Thymus (tissue), 11 donors: Measurements from ENCODE around the gene DMPK. TPM values are rescaled to one million over a fixed set of nuclear protein-coding genes. Genes with fewer than 3 reads are reported as not detected.

ENCODE experiments used
- DNase-seq, 9 donors: peaks; one replicate each; pipeline ENCODE4 v3.0.0-alpha.2; 2013; ENCODE audit warnings: low spot score in 9 of 9, low read depth in 6 of 9, missing footprints in 1 of 9
- H3K27ac ChIP-seq, 2 donors: one replicate each; pipeline ENCODE4 v1.5.1; 2013; ENCODE audit warnings: control low read depth in 1 of 2, low read depth in 1 of 2, low read length in 1 of 2, mild to moderate bottlenecking in 1 of 2, moderate library complexity in 1 of 2
- H3K27me3 ChIP-seq, 2 donors: one replicate each; pipeline ENCODE4 v1.5.1; 2013; ENCODE audit warnings: low read length in 1 of 2; ENCODE audit not compliant: control insufficient read depth in 2 of 2, insufficient read depth in 1 of 2
- H3K36me3 ChIP-seq, 2 donors: one replicate each; pipeline ENCODE4 v1.5.1; 2013; ENCODE audit warnings: low read length in 1 of 2, mild to moderate bottlenecking in 1 of 2, moderate library complexity in 1 of 2; ENCODE audit not compliant: control insufficient read depth in 2 of 2, insufficient read depth in 2 of 2
- H3K4me1 ChIP-seq, 2 donors: one replicate each; pipeline ENCODE4 v1.5.1; 2013; ENCODE audit warnings: low read length in 2 of 2; ENCODE audit not compliant: control insufficient read depth in 2 of 2, insufficient read depth in 2 of 2
- H3K4me3 ChIP-seq, 2 donors: one replicate each; pipeline ENCODE4 v1.5.1; 2013; ENCODE audit warnings: low read length in 2 of 2, control low read depth in 1 of 2, mild to moderate bottlenecking in 1 of 2
- H3K9me3 ChIP-seq, 2 donors: one replicate each; pipeline ENCODE4 v1.5.1; 2013; ENCODE audit warnings: low read length in 1 of 2, mild to moderate bottlenecking in 1 of 2; ENCODE audit not compliant: control insufficient read depth in 2 of 2, insufficient read depth in 1 of 2
- WGBS: extraction: QIAGEN DNeasy Blood & Tissue Kit; methylation state at CpG from one replicate; pipeline ENCODE4 v1.1.7; 2013; 5-methylcytosine and 5-hydroxymethylcytosine counted together
- polyA plus RNA-seq: library from polyadenylated mRNA; stranded (reverse); fragments of 200-250 nt; gene quantifications from one replicate; pipeline ENCODE4 v1.2.3, GENCODE V29; 2013
- total RNA-seq: library from RNA; stranded (reverse); fragments of 120-200 nt; gene quantifications from one replicate; pipeline ENCODE4 v1.2.4, GENCODE V29; 2013
- donor health status: healthy.

The DMPK gene
- total and polyA plus RNA-seq, 2 donors: 3.9 to 59.4 TPM

GRCh38 chr19:45747513-45747912 lies 34.8 kb downstream of the DMPK start:
- DNase-seq: no peak
- H3K36me3 ChIP-seq: no peaks in the 10 kb centered on the region
- no peaks in the 10 kb centered on the region for H3K9me3 ChIP-seq
- WGBS: 96% methylated on average over 5 of the region's 5 CpGs
- no peak overlapping the region for H3K27ac ChIP-seq
- H3K4me3 ChIP-seq: no peak overlapping the region
- peaks cover 0 to 16% of the 10 kb centered on the region in 2 donors for H3K27me3 ChIP-seq
- H3K4me1 ChIP-seq: no peaks in the 10 kb centered on the region

GRCh38 chr19:45746866-45747265 lies 35.4 kb downstream of the DMPK start:
- Histone ChIP-seq H3K4me3 (no peak overlapping the region), H3K27me3 (peaks cover 0 to 15% of the 10 kb centered on the region in 2 donors), H3K4me1 (no peaks in the 10 kb centered on the region), H3K27ac (no peak overlapping the region), H3K9me3 (no peaks in the 10 kb centered on the region), H3K36me3 (no peaks in the 10 kb centered on the region)
- WGBS: 95% methylated on average over 5 of the region's 5 CpGs
- DNase-seq: no peak

GRCh38 chr19:45745606-45746005 lies 36.7 kb downstream of the DMPK start:
- DNase-seq: no peak
- Histone ChIP-seq H3K36me3 (no peaks in the 10 kb centered on the region), H3K4me3 (no peak overlapping the region), H3K27me3 (peaks cover 0 to 15% of the 10 kb centered on the region in 2 donors), H3K4me1 (no peaks in the 10 kb centered on the region), H3K9me3 (no peaks in the 10 kb centered on the region), H3K27ac (no peak overlapping the region)
- 96% methylated on average over 6 of the region's 6 CpGs for WGBS

DNA sequence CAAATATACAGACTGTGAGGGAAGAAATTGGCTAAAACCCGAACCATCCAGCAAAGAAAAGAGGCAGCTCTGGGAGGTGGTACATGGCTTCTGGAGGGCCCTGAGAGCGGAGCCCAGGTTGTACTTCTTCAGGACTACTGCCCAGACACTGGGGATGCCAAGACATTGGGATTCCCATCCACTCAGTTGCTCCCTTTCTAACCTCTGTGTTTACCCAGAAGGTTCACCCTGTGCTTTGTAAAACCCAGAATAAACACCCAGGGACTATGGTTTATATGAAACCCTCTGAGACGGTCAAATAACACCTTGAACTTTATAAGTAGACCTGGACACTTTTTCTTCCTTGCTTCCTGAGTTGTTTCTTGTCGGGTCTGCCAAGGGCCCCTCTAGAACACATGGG lies 39.3 kb downstream of the DMPK start:
- no peaks in the 10 kb centered on the region for H3K9me3 ChIP-seq

GRCh38 chr19:45739498-45740439 lies 42.5 kb downstream of the DMPK start:
- no peak for DNase-seq
- no peaks in the 10 kb centered on the region for H3K4me1 ChIP-seq
- no peak overlapping the region for H3K4me3 ChIP-seq
- H3K36me3 ChIP-seq: no peaks in the 10 kb centered on the region
- H3K27me3 ChIP-seq: peaks cover 0 to 9% of the 10 kb centered on the region in 2 donors
- WGBS: 93% methylated on average over 10 of the region's 10 CpGs
- no peaks in the 10 kb centered on the region for H3K9me3 ChIP-seq
- no peak overlapping the region for H3K27ac ChIP-seq

More for the DNA sequence above, 39.3 kb downstream of the DMPK start:
- WGBS: 87% methylated on average over 4 of the region's 4 CpGs
- Histone ChIP-seq H3K4me1 (no peaks in the 10 kb centered on the region), H3K27ac (no peak overlapping the region), H3K36me3 (no peaks in the 10 kb centered on the region), H3K27me3 (peaks cover 0 to 18% of the 10 kb centered on the region in 2 donors), H3K4me3 (no peak overlapping the region)
- no peak for DNase-seq

GRCh38 chr19:45733160-45733810 lies 49.0 kb downstream of the DMPK start, which contains the start of gene MEIOSIN:
TSS of gene MEIOSIN (plus strand) at chr19:45733439. CDS start at chr19:45735377, 1,938 bp downstream.
- WGBS: 97% methylated on average over 59 of the region's 59 CpGs
- Histone ChIP-seq H3K27ac (no peak within 1 kb of the TSS), H3K9me3 (no peaks in the 10 kb centered on the region), H3K36me3 (no peaks in the 10 kb centered on the region), H3K4me1 (peaks cover 8 to 14% of the 10 kb centered on the region in 2 donors), H3K27me3 (no peaks in the 10 kb centered on the region), H3K4me3 (no peak within 1 kb of the TSS)
- no peak for DNase-seq

GRCh38 chr19:45730368-45731288 lies 51.7 kb downstream of the DMPK start, which contains the start of gene FBXO46:
TSS of gene FBXO46 (minus strand) at chr19:45730896. CDS start at chr19:45713495, 17,401 bp downstream.
- Histone ChIP-seq H3K4me3 (peak within 1 kb of the TSS; percentile 80 to 87), H3K9me3 (no peaks in the 10 kb centered on the region), H3K27ac (peak within 1 kb of the TSS; percentile 9 to 45), H3K4me1 (peaks cover 8 to 14% of the 10 kb centered on the region in 2 donors), H3K27me3 (no peaks in the 10 kb centered on the region), H3K36me3 (no peaks in the 10 kb centered on the region)
- WGBS: 2% methylated on average over 48 of the region's 48 CpGs
- DNase-seq: peak; percentile 81 to 98 (median 93)

GRCh38 chr19:45729800-45730290 lies 52.4 kb downstream of the DMPK start:
- no peak for DNase-seq
- Histone ChIP-seq H3K4me3 (peak overlapping the region; percentile 80 to 87), H3K9me3 (no peaks in the 10 kb centered on the region), H3K27ac (no peak overlapping the region), H3K27me3 (no peaks in the 10 kb centered on the region), H3K36me3 (peaks cover 0 to 2% of the 10 kb centered on the region in 2 donors), H3K4me1 (peaks cover 8 to 14% of the 10 kb centered on the region in 2 donors)
- 35% methylated on average over 10 of the region's 10 CpGs for WGBS
